Fibroblast of lung (primary cell): Measurements from ENCODE around the gene KCNJ13.

Source experiments
- EZH2 ChIP-seq: IDR thresholded peaks from 2 replicates; pipeline ENCODE4 v1.5.1; 2012; ENCODE audit warnings: low read length, control low read depth, mild to moderate bottlenecking; ENCODE audit errors: missing control alignments
- TF ChIP-seq, protein P1 (sequence below), 2 donors: IDR thresholded peaks in 1 of 2; conservative IDR thresholded peaks in 1 of 2; 1 replicate in 1 of 2; 2 replicates in 1 of 2; pipeline ENCODE4 v1.5.1; 2011 to 2012; ENCODE audit warnings: low read length in 2 of 2, control low read depth in 1 of 2, inconsistent platforms in 1 of 2, low read depth in 1 of 2, mild to moderate bottlenecking in 1 of 2

DNA sequence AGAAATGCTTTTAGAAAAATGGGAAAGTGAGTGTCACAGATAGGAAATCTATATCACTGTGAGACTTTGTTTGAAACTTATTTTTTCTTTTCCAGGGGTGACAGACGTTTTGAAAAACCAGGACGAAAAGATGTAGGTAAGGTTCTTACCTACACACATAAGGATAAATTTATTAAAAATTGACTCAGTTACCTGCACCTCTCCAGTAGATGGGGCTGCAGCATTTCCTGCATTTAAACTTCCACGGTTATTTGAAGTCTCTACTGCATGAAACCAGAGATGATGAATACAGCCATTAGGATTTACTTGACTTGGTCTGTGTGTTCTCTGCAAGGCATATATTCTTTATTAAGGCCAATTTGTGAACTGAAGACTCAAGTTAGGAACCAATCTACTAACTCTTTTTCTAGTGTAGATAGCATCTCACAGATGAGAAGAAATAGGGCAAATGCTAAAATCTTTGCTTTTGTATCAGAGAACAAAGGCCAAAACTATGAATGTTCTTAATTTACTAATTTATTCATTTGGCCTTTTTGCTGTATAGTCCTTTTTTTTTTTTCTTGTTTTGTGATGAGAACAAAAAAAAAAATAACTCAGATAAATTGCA is 15.0 kb downstream of the KCNJ13 start:
- TF ChIP-seq, protein P1, sequence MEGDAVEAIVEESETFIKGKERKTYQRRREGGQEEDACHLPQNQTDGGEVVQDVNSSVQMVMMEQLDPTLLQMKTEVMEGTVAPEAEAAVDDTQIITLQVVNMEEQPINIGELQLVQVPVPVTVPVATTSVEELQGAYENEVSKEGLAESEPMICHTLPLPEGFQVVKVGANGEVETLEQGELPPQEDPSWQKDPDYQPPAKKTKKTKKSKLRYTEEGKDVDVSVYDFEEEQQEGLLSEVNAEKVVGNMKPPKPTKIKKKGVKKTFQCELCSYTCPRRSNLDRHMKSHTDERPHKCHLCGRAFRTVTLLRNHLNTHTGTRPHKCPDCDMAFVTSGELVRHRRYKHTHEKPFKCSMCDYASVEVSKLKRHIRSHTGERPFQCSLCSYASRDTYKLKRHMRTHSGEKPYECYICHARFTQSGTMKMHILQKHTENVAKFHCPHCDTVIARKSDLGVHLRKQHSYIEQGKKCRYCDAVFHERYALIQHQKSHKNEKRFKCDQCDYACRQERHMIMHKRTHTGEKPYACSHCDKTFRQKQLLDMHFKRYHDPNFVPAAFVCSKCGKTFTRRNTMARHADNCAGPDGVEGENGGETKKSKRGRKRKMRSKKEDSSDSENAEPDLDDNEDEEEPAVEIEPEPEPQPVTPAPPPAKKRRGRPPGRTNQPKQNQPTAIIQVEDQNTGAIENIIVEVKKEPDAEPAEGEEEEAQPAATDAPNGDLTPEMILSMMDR (conservative IDR thresholded peaks at IDR 0.05 in 1 of 2, IDR thresholded peaks at IDR 0.05 in 1 of 2; ENCODE audit: low read depth in 1 of 2, low read length in 2 of 2): peak; percentile 34 to 50
- no peak for TF ChIP-seq EZH2
